SU-DHL-6 (cell line): Measurements from ENCODE around the gene ZNF780B.
"Not testable (repeated sequence)": the region's sequence is repeated elsewhere in the genome, so short reads cannot be mapped to it uniquely, and the experiment has no call there.

Source experiments
- H2AFZ ChIP-seq: fragments of 200-600 bp; sonication (generic); 2 replicates; pipeline ENCODE4 v1.6.1; 2014; ENCODE audit warnings: low read depth, mild to moderate bottlenecking, moderate library complexity, mixed read lengths, antibody characterized with exemption, low read length; ENCODE audit not compliant: severe bottlenecking
- H3F3A ChIP-seq: fragments of 200-600 bp; shearing (Covaris generic); 2 replicates; pipeline ENCODE4 v1.6.0; 2016; ENCODE audit warnings: antibody characterized with exemption, mild to moderate bottlenecking; ENCODE audit not compliant: insufficient read depth
- H3K27ac ChIP-seq: fragments of 200-600 bp; sonication (generic); 2 replicates; pipeline ENCODE4 v1.5.1; 2016; ENCODE audit warnings: low read depth, mild to moderate bottlenecking, low read length, moderate library complexity, mixed read lengths
- H3K27me3 ChIP-seq: fragments of 200-600 bp; sonication (generic), shearing (Covaris generic); 2 replicates; pipeline ENCODE4 v1.6.0; 2014; ENCODE audit warnings: mild to moderate bottlenecking, low read length
- H3K36me3 ChIP-seq: fragments of 200-600 bp; sonication (generic); 2 replicates; pipeline ENCODE4 v1.6.1; 2014; ENCODE audit warnings: mild to moderate bottlenecking, low read length, mixed read lengths
- H3K4me2 ChIP-seq: fragments of 300-600, 200-600 bp; shearing (Covaris generic), sonication (generic); 2 replicates; pipeline ENCODE4 v1.6.0; 2014; ENCODE audit warnings: low read length, low read depth, mild to moderate bottlenecking; ENCODE audit not compliant: poor library complexity, severe bottlenecking
- H3K4me3 ChIP-seq: fragments of 200-600 bp; sonication (generic); 2 replicates; pipeline ENCODE4 v1.5.1; 2014; ENCODE audit warnings: antibody characterized with exemption, low read length, mild to moderate bottlenecking, mixed read lengths; ENCODE audit not compliant: insufficient read depth, poor library complexity, severe bottlenecking
- H3K79me2 ChIP-seq: fragments of 200-600 bp; sonication (generic); 2 replicates; pipeline ENCODE4 v1.6.1; 2014; ENCODE audit warnings: mild to moderate bottlenecking, low read length, moderate library complexity; ENCODE audit not compliant: insufficient read depth
- H3K9ac ChIP-seq: fragments of 200-600 bp; sonication (generic); 2 replicates; pipeline ENCODE4 v1.7.0; 2014; ENCODE audit warnings: mild to moderate bottlenecking, low read length
- H3K9me2 ChIP-seq: fragments of 200-600 bp; sonication (generic); replicated peaks from 2 replicates; pipeline ENCODE4 v1.6.1; 2014; ENCODE audit warnings: low read length; ENCODE audit not compliant: insufficient read depth
- H3K9me3 ChIP-seq: fragments of 200-600 bp; sonication (generic); 2 replicates; pipeline ENCODE4 v1.6.1; 2014; ENCODE audit warnings: low read length, mixed read lengths; ENCODE audit not compliant: insufficient read depth
- H4K20me1 ChIP-seq: fragments of 200-600 bp; sonication (generic); 2 replicates; pipeline ENCODE4 v1.6.1; 2014; ENCODE audit warnings: low read depth, mild to moderate bottlenecking, antibody characterized with exemption, low read length, moderate library complexity, mixed read lengths
- EZH2phosphoT487 ChIP-seq: fragments of 200-600 bp; sonication (generic), shearing (Covaris generic); conservative IDR thresholded peaks from 2 replicates; pipeline ENCODE4 v1.6.1; 2018; ENCODE audit warnings: mild to moderate bottlenecking, antibody characterized with exemption, low read length, moderate library complexity, mixed read lengths
- TF ChIP-seq, protein P1 (sequence below): fragments of 200-600 bp; sonication (generic); IDR thresholded peaks from one replicate; pipeline ENCODE4 v1.5.1; 2017; ENCODE audit warnings: antibody characterized with exemption, mild to moderate bottlenecking, low read length, moderate library complexity; ENCODE audit not compliant: insufficient read depth, poor library complexity, severe bottlenecking

The ZNF780B gene

DNA sequence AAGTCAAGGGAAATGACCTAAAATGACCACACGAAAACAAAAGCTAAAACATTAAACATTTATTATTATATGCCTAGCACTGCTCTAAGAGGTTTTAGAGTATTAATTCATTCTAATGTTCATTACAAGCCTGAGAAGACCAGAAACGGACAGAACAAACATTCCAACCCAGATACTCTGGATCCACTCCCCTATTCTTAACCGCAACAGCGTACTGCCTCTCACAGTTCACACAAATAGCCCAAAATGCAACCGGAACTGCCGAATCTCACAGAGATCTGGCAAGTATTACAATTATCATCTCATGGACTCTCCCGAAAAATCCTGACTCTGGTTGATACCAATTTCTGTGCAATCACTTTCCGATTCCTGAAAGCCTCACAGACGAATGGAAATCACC lies 1.4 kb downstream of the ZNF780B start:
- no peak overlapping the region for H3K4me3 ChIP-seq
- H3K27ac ChIP-seq = no peak overlapping the region
- H3F3A ChIP-seq = no peaks in the 10 kb centered on the region
- peak overlapping the region; percentile 73 for H3K4me2 ChIP-seq
- H3K36me3 ChIP-seq = peaks cover 11% of the 10 kb centered on the region
- no peaks in the 10 kb centered on the region for H4K20me1 ChIP-seq
- H3K27me3 ChIP-seq = no peaks in the 10 kb centered on the region
- H3K79me2 ChIP-seq = peaks cover 57% of the 10 kb centered on the region
- TF ChIP-seq EZH2phosphoT487 = no peak
- TF ChIP-seq, protein P1, sequence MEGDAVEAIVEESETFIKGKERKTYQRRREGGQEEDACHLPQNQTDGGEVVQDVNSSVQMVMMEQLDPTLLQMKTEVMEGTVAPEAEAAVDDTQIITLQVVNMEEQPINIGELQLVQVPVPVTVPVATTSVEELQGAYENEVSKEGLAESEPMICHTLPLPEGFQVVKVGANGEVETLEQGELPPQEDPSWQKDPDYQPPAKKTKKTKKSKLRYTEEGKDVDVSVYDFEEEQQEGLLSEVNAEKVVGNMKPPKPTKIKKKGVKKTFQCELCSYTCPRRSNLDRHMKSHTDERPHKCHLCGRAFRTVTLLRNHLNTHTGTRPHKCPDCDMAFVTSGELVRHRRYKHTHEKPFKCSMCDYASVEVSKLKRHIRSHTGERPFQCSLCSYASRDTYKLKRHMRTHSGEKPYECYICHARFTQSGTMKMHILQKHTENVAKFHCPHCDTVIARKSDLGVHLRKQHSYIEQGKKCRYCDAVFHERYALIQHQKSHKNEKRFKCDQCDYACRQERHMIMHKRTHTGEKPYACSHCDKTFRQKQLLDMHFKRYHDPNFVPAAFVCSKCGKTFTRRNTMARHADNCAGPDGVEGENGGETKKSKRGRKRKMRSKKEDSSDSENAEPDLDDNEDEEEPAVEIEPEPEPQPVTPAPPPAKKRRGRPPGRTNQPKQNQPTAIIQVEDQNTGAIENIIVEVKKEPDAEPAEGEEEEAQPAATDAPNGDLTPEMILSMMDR = no peak
- peaks cover 7% of the 10 kb centered on the region; the same call in 1 of the 2 replicates for H3K9me3 ChIP-seq
- no peak overlapping the region for H3K9ac ChIP-seq
- H3K9me2 ChIP-seq = no peaks in the 10 kb centered on the region
- H2AFZ ChIP-seq = no peak overlapping the region

DNA sequence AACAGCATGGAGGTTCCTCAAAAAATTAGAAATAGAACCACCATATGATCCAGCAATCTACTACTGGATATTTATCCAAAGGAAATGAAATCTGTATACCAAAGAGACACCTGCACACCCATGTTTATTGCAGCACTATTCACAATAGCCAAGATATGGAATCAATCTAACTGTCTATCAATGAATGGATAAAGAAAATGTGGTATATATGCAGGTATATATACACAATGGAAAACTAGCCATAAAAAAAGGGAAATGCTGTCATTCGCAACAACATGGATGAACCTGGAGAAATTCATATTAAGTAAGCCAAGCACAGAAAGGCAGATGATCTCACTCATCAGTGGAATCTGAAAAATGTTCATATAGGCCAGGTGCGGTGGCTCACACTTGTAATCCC lies 2.5 kb downstream of the ZNF780B start:
- H3K4me2 ChIP-seq = no peak overlapping the region
- H3K79me2 ChIP-seq = peaks cover 62% of the 10 kb centered on the region
- no peak overlapping the region for H3K9ac ChIP-seq
- H3K36me3 ChIP-seq = peaks cover 10% of the 10 kb centered on the region
- no peak overlapping the region for H3K27ac ChIP-seq
- H4K20me1 ChIP-seq = no peaks in the 10 kb centered on the region
- H3K4me3 ChIP-seq = no peak overlapping the region
- no peak for TF ChIP-seq EZH2phosphoT487
- TF ChIP-seq, protein P1 = no peak
- H3K9me3 ChIP-seq = no peaks in the 10 kb centered on the region
- H3K27me3 ChIP-seq = no peaks in the 10 kb centered on the region
- H3F3A ChIP-seq = no peaks in the 10 kb centered on the region
- no peaks in the 10 kb centered on the region for H3K9me2 ChIP-seq
- no peak overlapping the region for H2AFZ ChIP-seq

DNA sequence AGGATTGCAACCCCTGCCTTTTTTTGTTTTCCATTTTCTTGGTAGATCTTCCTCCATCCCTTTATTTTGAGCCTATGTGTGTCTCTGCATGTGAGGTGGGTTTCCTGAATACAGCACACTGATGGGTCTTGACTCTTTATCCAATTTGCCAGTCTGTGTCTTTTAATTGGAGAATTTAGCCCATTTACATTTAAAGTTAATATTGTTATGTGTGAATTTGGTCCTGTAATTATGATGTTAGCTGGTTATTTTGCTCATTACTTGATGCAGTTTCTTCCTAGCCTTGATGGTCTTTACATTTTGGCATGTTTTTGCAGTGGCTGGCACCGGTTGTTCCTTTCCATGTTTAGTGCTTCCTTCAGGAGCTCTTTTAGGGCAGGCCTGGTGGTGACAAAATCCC lies 14.3 kb downstream of the ZNF780B start:
- H3K9ac ChIP-seq, H3K79me2 ChIP-seq, H4K20me1 ChIP-seq, H3F3A ChIP-seq, H3K27ac ChIP-seq, H2AFZ ChIP-seq, H3K9me3 ChIP-seq, H3K27me3 ChIP-seq, H3K9me2 ChIP-seq, H3K4me3 ChIP-seq, H3K4me2 ChIP-seq: not testable (repeated sequence)
- peaks cover 20% of the 10 kb centered on the region for H3K36me3 ChIP-seq

DNA sequence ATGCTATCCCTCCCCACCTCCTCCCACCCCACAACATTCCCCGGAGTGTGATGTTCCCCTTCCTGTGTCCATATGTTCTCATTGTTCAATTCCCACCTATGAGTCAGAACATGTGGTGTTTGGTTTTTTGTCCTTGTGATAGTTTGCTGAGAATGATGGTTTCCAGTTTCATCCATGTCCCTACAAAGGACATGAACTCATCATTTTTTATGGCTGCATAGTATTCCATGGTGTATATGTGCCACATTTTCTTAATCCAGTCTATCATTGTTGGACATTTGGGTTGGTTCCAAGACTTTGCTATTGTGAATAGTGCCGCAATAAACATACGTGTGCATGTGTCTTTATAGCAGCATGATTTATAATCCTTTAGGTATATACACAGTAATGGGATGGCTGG lies 18.0 kb downstream of the ZNF780B start:
- H3K36me3 ChIP-seq = peaks cover 12% of the 10 kb centered on the region; the same call in 1 of the 2 replicates

More for the DNA sequence above, 18.0 kb downstream of the ZNF780B start:
- H3F3A ChIP-seq, H3K79me2 ChIP-seq, H3K27me3 ChIP-seq, H3K4me3 ChIP-seq, H4K20me1 ChIP-seq, H3K9ac ChIP-seq, H3K27ac ChIP-seq, H3K4me2 ChIP-seq, H2AFZ ChIP-seq, H3K9me2 ChIP-seq: not testable (repeated sequence)
- H3K9me3 ChIP-seq = peaks cover 34% of the 10 kb centered on the region; the same call in 1 of the 2 replicates
